DOHH2 (cell line): ENCODE results near the gene AFAP1.

Source experiments
- CTCF ChIP-seq: fragments of 200-600 bp; sonication (generic); IDR thresholded peaks from one replicate; pipeline ENCODE4 v1.5.1; 2014; ENCODE audit warnings: antibody characterized with exemption, mild to moderate bottlenecking, low read depth, low read length; ENCODE audit not compliant: poor library complexity, severe bottlenecking
- EZH2phosphoT487 ChIP-seq: fragments of 200-600 bp; sonication (generic); IDR thresholded peaks from 2 replicates; pipeline ENCODE4 v1.6.1; 2017; ENCODE audit warnings: borderline replicate concordance, mild to moderate bottlenecking, antibody characterized with exemption, low read length, moderate library complexity, mixed read lengths

GRCh38 chr4:7797330-7797729, 142.3 kb downstream of the AFAP1 start:
- no peak for TF ChIP-seq CTCF
- no peak for TF ChIP-seq EZH2phosphoT487
